ENCODE measurements around the gene GPR161. TPM values are rescaled to one million over a fixed set of nuclear protein-coding genes. Genes with fewer than 3 reads are reported as not detected.

Gene GPR161
- total RNA-seq, 2 donors from 2014 or later, result 10.3 to 11.6 TPM

GRCh38 chr1:168116327-168116799 lies 20.4 kb downstream of the GPR161 start:
- no peaks in the 10 kb centered on the region for H3K27me3 ChIP-seq (replicated peaks; ENCODE audit: insufficient read depth)
- peaks cover 0 to 20% of the 10 kb centered on the region in 2 donors for H3K4me1 ChIP-seq (ENCODE audit: control insufficient read depth in 1 of 2, low read depth in 2 of 2)
- no peak for DNase-seq (ENCODE audit: low spot score)
- H3K27ac ChIP-seq, result no peak overlapping the region
- no peak for ATAC-seq (ENCODE audit: insufficient number of reproducible peaks, low FRiP score, low read depth)
- H3K4me3 ChIP-seq, result no peak overlapping the region
- H3K36me3 ChIP-seq, result no peaks in the 10 kb centered on the region
- H3K9me3 ChIP-seq, result no peaks in the 10 kb centered on the region
- TF ChIP-seq CTCF (IDR thresholded peaks at IDR 0.05), result no peak

GRCh38 chr1:168114845-168115244 lies 21.9 kb downstream of the GPR161 start:
- peaks cover 0 to 17% of the 10 kb centered on the region in 2 donors for H3K4me1 ChIP-seq (ENCODE audit: control insufficient read depth in 1 of 2, low read depth in 2 of 2)
- no peak for TF ChIP-seq CTCF (IDR thresholded peaks at IDR 0.05)
- H3K9me3 ChIP-seq, result no peaks in the 10 kb centered on the region
- DNase-seq (ENCODE audit: low spot score) (no peak), ATAC-seq (ENCODE audit: insufficient number of reproducible peaks, low FRiP score, low read depth) (no peak)
- no peak overlapping the region for H3K27ac ChIP-seq
- H3K4me3 ChIP-seq, result no peak overlapping the region
- H3K27me3 ChIP-seq (replicated peaks; ENCODE audit: insufficient read depth), result no peaks in the 10 kb centered on the region
- no peaks in the 10 kb centered on the region for H3K36me3 ChIP-seq

GRCh38 chr1:168112673-168113305 lies 23.9 kb downstream of the GPR161 start:
- Histone ChIP-seq H3K27me3 (replicated peaks; ENCODE audit: insufficient read depth) (no peaks in the 10 kb centered on the region), H3K27ac (peak overlapping the region in 1 of 2 donors; percentile 22), H3K4me3 (no peak overlapping the region), H3K4me1 (ENCODE audit: control insufficient read depth in 1 of 2, low read depth in 2 of 2) (peaks cover 0 to 17% of the 10 kb centered on the region in 2 donors), H3K9me3 (no peaks in the 10 kb centered on the region), H3K36me3 (no peaks in the 10 kb centered on the region)
- ATAC-seq (ENCODE audit: insufficient number of reproducible peaks, low FRiP score, low read depth) (peak; percentile 57), DNase-seq (ENCODE audit: low spot score) (no peak)
- TF ChIP-seq CTCF (IDR thresholded peaks at IDR 0.05), result no peak

GRCh38 chr1:168110896-168111545 lies 25.7 kb downstream of the GPR161 start:
- no peak overlapping the region for H3K4me3 ChIP-seq
- peaks cover 0 to 17% of the 10 kb centered on the region in 2 donors for H3K4me1 ChIP-seq (ENCODE audit: control insufficient read depth in 1 of 2, low read depth in 2 of 2)
- no peak for TF ChIP-seq CTCF (IDR thresholded peaks at IDR 0.05)
- H3K27ac ChIP-seq, result no peak overlapping the region
- no peaks in the 10 kb centered on the region for H3K27me3 ChIP-seq (replicated peaks; ENCODE audit: insufficient read depth)
- no peaks in the 10 kb centered on the region for H3K9me3 ChIP-seq
- DNase-seq (ENCODE audit: low spot score), result no peak
- no peaks in the 10 kb centered on the region for H3K36me3 ChIP-seq
- ATAC-seq (ENCODE audit: insufficient number of reproducible peaks, low FRiP score, low read depth), result no peak

- ATAC-seq (ENCODE audit: insufficient number of reproducible peaks, low FRiP score, low read depth) (no peak), DNase-seq (ENCODE audit: low spot score) (no peak)
- no peaks in the 10 kb centered on the region for H3K27me3 ChIP-seq (replicated peaks; ENCODE audit: insufficient read depth)
- no peaks in the 10 kb centered on the region for H3K36me3 ChIP-seq
- H3K27ac ChIP-seq, result no peak overlapping the region
- no peaks in the 10 kb centered on the region for H3K9me3 ChIP-seq
- no peak overlapping the region for H3K4me3 ChIP-seq
- H3K4me1 ChIP-seq (ENCODE audit: control insufficient read depth in 1 of 2, low read depth in 2 of 2), result peaks cover 0 to 4% of the 10 kb centered on the region in 2 donors
- no peak for TF ChIP-seq CTCF (IDR thresholded peaks at IDR 0.05)
Measured at GRCh38 chr1:168106274-168106673, 30.5 kb downstream of the GPR161 start.
